MM.1S (cell line): Measurements from ENCODE around the gene FGF14.

Experiments used
- DNase-seq: peaks from one replicate; pipeline ENCODE4 v3.0.0-alpha.2; 2015
- H2AFZ ChIP-seq: fragments of 300-600 bp; sonication (generic); 2 replicates; pipeline ENCODE4 v1.6.0; 2016; ENCODE audit warnings: antibody characterized with exemption, low read length
- H3F3A ChIP-seq: fragments of 300-600 bp; sonication (generic); 2 replicates; pipeline ENCODE4 v1.6.1; 2016; ENCODE audit warnings: mild to moderate bottlenecking, antibody characterized with exemption, low read length, moderate library complexity, mixed read lengths; ENCODE audit not compliant: insufficient read depth
- H3K27ac ChIP-seq: fragments of 300-600 bp; sonication (generic); 2 replicates; pipeline ENCODE4 v1.5.1; 2016; ENCODE audit warnings: mild to moderate bottlenecking, low read length
- H3K27me3 ChIP-seq: fragments of 300-600 bp; sonication (generic); replicated peaks from 2 replicates; pipeline ENCODE4 v1.6.0; 2016; ENCODE audit warnings: low read length; ENCODE audit not compliant: insufficient read depth
- H3K36me3 ChIP-seq: fragments of 300-600 bp; sonication (generic); replicated peaks from 2 replicates; pipeline ENCODE4 v1.6.1; 2016; ENCODE audit warnings: mild to moderate bottlenecking, low read length, mixed read lengths; ENCODE audit not compliant: insufficient read depth
- H3K4me1 ChIP-seq: fragments of 300-600 bp; sonication (generic); 2 replicates; pipeline ENCODE4 v1.6.1; 2016; ENCODE audit warnings: low read length, mixed read lengths
- H3K4me2 ChIP-seq: fragments of 300-600 bp; sonication (generic); 2 replicates; pipeline ENCODE4 v1.6.0; 2016; ENCODE audit warnings: low read depth, low read length
- H3K4me3 ChIP-seq: fragments of 300-600 bp; sonication (generic); 2 replicates; pipeline ENCODE4 v1.5.1; 2016; ENCODE audit warnings: low read length, mixed read lengths
- H3K79me2 ChIP-seq: fragments of 300-600 bp; sonication (generic); 2 replicates; pipeline ENCODE4 v1.6.1; 2016; ENCODE audit warnings: mixed run types, low read length, mixed read lengths
- H3K9ac ChIP-seq: fragments of 300-600 bp; sonication (generic); 2 replicates; pipeline ENCODE4 v1.6.1; 2016; ENCODE audit warnings: low read length, mixed read lengths
- H3K9me2 ChIP-seq: fragments of 300-600 bp; sonication (generic); replicated peaks from 2 replicates; pipeline ENCODE4 v1.6.1; 2016; ENCODE audit warnings: mild to moderate bottlenecking, low read length, mixed read lengths; ENCODE audit not compliant: insufficient read depth
- H3K9me3 ChIP-seq: fragments of 300-600 bp; sonication (generic); replicated peaks from 2 replicates; pipeline ENCODE4 v1.6.1; 2016; ENCODE audit warnings: mild to moderate bottlenecking, low read length, mixed read lengths; ENCODE audit not compliant: insufficient read depth
- H4K20me1 ChIP-seq: fragments of 300-600 bp; sonication (generic); 2 replicates; pipeline ENCODE4 v1.6.1; 2016; ENCODE audit warnings: mild to moderate bottlenecking, low read length, moderate library complexity, mixed read lengths; ENCODE audit not compliant: insufficient read depth
- EZH2 ChIP-seq: fragments of 300-600 bp; sonication (generic); optimal IDR thresholded peaks from 2 replicates; pipeline ENCODE3; 2017; ENCODE audit warnings: low read depth, mild to moderate bottlenecking, antibody characterized with exemption, low read length, mixed read lengths
- EZH2phosphoT487 ChIP-seq: fragments of 300-600 bp; sonication (generic); IDR thresholded peaks from 2 replicates; pipeline ENCODE4 v1.6.1; 2018; ENCODE audit warnings: antibody characterized with exemption, low read length
- TF ChIP-seq, protein P1 (sequence below): fragments of 300-600 bp; sonication (generic); IDR thresholded peaks from 2 replicates; pipeline ENCODE4 v1.5.1; 2016; ENCODE audit warnings: antibody characterized with exemption, low read length, mixed read lengths

Gene FGF14

DNA sequence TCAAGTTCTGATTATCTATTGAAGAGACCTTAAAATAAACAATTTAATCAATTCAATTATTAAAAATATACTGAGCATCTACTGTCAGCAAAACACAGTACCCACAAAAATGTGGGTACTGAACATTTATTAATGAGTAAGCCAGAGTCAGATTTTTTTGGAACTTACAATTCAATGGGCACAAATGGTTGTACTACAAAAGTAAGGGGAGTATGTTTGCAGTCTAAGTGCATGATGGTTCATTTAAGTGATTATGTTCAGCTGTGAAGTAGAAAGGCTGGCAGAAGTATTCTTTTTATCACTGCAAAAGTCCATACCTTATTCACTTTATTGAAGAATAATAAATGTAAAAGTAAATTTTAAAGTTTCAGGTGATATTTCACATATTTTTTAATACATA lies 27.6 kb downstream of the FGF14 start:
- H3K9me3 ChIP-seq, result no peaks in the 10 kb centered on the region
- no peak overlapping the region for H3K4me2 ChIP-seq
- no peak for DNase-seq
- no peaks in the 10 kb centered on the region for H3F3A ChIP-seq
- H3K9me2 ChIP-seq, result no peaks in the 10 kb centered on the region
- no peaks in the 10 kb centered on the region for H3K4me1 ChIP-seq
- TF ChIP-seq EZH2phosphoT487, result no peak
- no peak for TF ChIP-seq EZH2
- TF ChIP-seq, protein P1, sequence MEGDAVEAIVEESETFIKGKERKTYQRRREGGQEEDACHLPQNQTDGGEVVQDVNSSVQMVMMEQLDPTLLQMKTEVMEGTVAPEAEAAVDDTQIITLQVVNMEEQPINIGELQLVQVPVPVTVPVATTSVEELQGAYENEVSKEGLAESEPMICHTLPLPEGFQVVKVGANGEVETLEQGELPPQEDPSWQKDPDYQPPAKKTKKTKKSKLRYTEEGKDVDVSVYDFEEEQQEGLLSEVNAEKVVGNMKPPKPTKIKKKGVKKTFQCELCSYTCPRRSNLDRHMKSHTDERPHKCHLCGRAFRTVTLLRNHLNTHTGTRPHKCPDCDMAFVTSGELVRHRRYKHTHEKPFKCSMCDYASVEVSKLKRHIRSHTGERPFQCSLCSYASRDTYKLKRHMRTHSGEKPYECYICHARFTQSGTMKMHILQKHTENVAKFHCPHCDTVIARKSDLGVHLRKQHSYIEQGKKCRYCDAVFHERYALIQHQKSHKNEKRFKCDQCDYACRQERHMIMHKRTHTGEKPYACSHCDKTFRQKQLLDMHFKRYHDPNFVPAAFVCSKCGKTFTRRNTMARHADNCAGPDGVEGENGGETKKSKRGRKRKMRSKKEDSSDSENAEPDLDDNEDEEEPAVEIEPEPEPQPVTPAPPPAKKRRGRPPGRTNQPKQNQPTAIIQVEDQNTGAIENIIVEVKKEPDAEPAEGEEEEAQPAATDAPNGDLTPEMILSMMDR, result no peak
- no peaks in the 10 kb centered on the region for H4K20me1 ChIP-seq
- no peak overlapping the region for H3K9ac ChIP-seq
- no peaks in the 10 kb centered on the region for H3K27me3 ChIP-seq
- no peak overlapping the region for H2AFZ ChIP-seq
- H3K4me3 ChIP-seq, result no peak overlapping the region
- H3K36me3 ChIP-seq, result no peaks in the 10 kb centered on the region
- H3K27ac ChIP-seq, result no peak overlapping the region
- H3K79me2 ChIP-seq, result no peaks in the 10 kb centered on the region

DNA sequence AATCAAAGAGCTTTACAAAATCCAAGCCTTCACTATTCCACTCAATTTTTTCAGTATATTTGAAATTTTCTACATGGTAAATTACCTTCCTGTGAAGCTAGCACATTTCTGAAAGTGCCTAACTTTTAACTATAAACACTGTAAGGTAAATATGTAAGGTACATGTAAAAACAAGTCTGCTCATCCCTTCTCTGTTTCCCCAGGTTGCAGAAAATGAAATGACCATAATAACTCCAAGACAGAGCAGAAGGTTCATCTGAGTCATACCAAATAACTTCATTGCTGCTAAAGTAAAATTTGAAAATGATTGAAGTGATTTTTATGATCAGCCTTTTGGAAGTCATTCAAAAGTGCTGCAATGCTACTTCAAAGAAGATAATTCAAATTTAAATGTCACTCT lies 28.6 kb downstream of the FGF14 start:
- TF ChIP-seq, protein P1, result no peak
- no peak for TF ChIP-seq EZH2
- TF ChIP-seq EZH2phosphoT487, result no peak
- DNase-seq, result no peak
- H3K9ac ChIP-seq, result no peak overlapping the region
- H3K27ac ChIP-seq, result no peak overlapping the region
- no peaks in the 10 kb centered on the region for H3F3A ChIP-seq
- no peaks in the 10 kb centered on the region for H3K27me3 ChIP-seq
- no peaks in the 10 kb centered on the region for H4K20me1 ChIP-seq
- no peak overlapping the region for H3K4me3 ChIP-seq
- no peaks in the 10 kb centered on the region for H3K9me2 ChIP-seq
- no peak overlapping the region for H2AFZ ChIP-seq
- H3K36me3 ChIP-seq, result no peaks in the 10 kb centered on the region
- no peaks in the 10 kb centered on the region for H3K9me3 ChIP-seq
- H3K4me2 ChIP-seq, result no peak overlapping the region
- no peaks in the 10 kb centered on the region for H3K4me1 ChIP-seq
- H3K79me2 ChIP-seq, result no peaks in the 10 kb centered on the region

DNA sequence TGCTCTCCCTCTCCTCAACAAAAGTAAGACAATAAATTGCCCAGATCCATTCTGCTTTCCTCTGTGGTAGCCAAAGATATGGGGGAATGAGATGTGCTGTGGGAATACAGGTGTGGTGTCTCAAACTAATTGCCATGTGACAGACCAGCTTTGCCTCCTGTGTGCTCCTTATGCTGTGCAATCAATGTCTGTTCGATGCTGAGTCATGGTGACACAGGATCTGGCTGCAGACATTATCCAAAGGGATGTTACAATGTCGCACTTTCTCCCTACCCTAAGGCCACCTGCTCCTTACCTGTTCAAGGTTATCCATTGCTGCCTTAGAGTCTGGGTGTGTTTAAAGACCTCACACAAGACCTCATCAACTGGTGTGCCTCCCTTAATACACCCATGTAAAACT lies 32.5 kb downstream of the FGF14 start:
- H3K9me3 ChIP-seq, result no peaks in the 10 kb centered on the region
- no peak for DNase-seq
- no peaks in the 10 kb centered on the region for H4K20me1 ChIP-seq
- H2AFZ ChIP-seq, result no peak overlapping the region
- no peaks in the 10 kb centered on the region for H3K36me3 ChIP-seq
- H3K27me3 ChIP-seq, result no peaks in the 10 kb centered on the region
- no peaks in the 10 kb centered on the region for H3K4me1 ChIP-seq
- H3K4me2 ChIP-seq, result no peak overlapping the region
- no peaks in the 10 kb centered on the region for H3K79me2 ChIP-seq
- no peaks in the 10 kb centered on the region for H3K9me2 ChIP-seq
- TF ChIP-seq, protein P1, result no peak
- TF ChIP-seq EZH2, result no peak
- no peak for TF ChIP-seq EZH2phosphoT487
- no peak overlapping the region for H3K27ac ChIP-seq
- no peaks in the 10 kb centered on the region for H3F3A ChIP-seq
- H3K9ac ChIP-seq, result no peak overlapping the region
- H3K4me3 ChIP-seq, result no peak overlapping the region

DNA sequence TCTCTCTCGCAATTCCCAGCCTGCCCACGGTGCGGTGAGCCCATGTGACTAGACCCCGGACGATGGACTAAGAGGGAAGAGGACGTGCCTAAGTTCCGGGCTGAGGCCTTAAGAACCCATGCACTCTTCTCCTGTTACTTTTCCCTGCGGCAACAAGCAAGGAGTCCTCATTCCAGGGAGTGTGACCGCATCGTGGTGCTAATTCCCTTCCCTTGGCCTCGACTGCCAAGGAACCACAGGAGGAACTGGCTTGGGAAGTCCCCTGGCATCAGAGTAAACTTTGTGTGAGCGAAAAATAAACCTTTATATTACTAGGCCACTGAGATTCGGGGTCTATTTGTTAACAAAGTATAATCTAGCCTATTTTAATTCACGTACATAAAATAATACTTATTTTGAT lies 34.0 kb downstream of the FGF14 start:
- Histone ChIP-seq H3K79me2 (no peaks in the 10 kb centered on the region), H2AFZ (no peak overlapping the region), H3K9ac (no peak overlapping the region), H3K27me3 (no peaks in the 10 kb centered on the region), H3F3A (no peaks in the 10 kb centered on the region), H3K36me3 (no peaks in the 10 kb centered on the region), H3K4me3 (no peak overlapping the region), H3K9me2 (no peaks in the 10 kb centered on the region), H3K9me3 (no peaks in the 10 kb centered on the region), H3K4me2 (no peak overlapping the region), H3K4me1 (no peaks in the 10 kb centered on the region), H3K27ac (no peak overlapping the region), H4K20me1 (no peaks in the 10 kb centered on the region)
- no peak for TF ChIP-seq EZH2
- TF ChIP-seq, protein P1, result no peak
- no peak for TF ChIP-seq EZH2phosphoT487
- no peak for DNase-seq
